Activated CD4-positive, alpha-beta T cell treated with anti-CD3 and anti-CD28 coated beads, Interleukin-2, amount 50 U/mL, for 24 hours (primary cell): Measurements from ENCODE around the gene OGA.

Experiments
- DNase-seq, 2 donors: peaks; one replicate each; pipeline ENCODE4 v3.0.0-alpha.2; 2020; ENCODE audit warnings: low read depth in 1 of 2, low spot score in 1 of 2

Gene OGA

DNA sequence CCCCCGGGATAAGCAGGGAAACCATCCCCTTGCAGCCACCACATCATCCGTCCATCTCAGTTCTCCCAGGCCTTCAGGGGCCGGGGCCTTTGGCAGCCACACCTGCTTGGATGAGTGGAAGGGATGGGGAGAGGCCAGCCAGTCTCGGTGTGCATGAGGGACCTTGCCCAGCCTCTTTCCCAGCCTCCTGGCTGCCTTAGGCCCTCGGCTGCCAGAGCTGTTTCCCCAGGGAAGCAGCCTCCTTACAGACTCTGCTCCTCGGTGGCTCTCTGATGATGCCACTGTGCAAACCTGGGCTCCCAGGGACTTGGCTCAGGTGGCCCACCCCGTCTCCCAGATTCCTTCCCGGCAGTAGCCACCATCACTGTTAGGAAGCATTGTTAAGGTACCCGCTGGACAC, 57.0 kb downstream of the OGA start:
- DNase-seq, result no peak

DNA sequence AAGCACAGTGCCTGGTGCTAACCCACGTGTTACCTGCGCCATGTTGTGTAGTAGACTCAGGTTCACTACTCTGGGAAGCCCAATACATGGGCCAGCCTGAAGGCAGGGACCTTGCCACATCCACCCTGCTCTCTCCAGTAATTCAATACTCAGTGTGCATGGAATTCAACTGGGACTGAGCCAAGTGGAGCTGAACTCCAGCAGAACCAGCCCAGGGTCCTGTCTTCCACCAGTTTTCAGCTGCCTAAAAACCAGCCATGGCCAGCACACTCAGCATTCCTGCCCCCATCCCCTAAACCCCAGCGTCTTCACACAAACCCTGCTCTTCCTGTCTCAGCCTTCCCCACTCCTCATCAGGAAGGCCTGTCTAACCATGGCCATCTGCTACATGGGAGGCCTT, 57.7 kb downstream of the OGA start:
- DNase-seq, result no peak

DNA sequence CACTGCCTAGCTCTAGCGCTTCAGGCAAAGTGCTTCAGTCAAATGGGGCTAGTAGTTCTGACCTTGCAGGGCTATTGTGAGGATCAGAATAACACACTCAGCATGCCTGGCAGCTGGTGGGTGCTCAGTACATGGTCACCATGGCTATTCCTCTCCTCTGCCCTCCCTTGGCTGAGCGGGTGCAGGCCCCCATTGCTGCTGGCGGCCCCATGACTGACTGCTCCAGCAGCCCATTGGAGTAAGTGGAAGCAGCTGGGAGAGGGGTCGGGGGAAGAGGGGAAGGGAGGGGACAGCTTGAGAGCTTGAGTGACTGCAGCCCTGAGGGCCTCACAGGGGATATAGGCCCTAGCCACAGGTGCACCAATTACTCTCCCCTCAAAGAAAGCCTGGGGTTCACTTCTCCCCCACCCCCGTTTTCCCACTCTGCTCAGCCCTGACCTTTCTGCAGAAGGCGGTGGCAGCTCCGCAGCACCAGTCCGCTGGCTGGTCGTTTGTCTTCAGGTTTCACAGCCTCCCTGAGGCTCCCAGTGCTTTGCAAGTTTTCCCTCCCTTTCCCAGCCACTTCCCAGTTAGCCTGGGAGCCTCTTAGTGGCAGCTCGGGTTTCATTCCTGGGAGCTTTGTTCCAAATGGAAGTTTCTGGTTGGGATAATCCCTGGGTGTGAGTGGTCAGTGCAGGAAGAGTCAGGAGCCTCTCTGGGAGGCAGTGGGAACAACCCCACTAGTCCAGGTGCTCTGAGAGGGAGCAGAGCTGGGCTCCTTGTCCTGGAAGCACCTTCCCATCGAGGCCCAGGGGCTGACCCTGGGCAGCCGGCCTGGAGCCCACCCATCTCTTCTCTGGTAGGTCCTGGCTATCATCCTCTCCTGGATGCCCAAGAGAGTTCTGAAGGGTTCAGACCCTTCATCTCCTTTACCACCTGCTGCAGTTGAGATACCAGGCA, 58.7 kb downstream of the OGA start:
- DNase-seq, result no peak

DNA sequence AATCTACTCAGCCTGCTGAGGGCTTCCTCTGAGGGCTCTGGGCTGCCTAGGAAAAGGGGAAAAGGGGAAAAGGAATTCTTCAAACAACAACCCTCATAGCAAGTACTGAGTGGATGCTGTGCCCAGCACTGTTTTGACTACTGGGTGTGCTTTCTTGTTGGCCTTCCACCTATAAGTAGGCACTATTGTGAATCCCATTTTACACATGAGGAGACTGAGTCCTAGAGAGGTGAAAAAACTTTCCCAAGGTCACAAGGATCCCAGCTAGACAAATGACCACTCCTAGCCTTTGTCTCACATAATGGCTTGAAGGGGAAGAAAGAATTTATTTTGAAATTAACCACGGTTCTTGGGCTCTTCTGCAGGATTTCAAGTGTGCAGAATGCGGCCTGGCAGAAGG, 59.4 kb downstream of the OGA start:
- no peak for DNase-seq

DNA sequence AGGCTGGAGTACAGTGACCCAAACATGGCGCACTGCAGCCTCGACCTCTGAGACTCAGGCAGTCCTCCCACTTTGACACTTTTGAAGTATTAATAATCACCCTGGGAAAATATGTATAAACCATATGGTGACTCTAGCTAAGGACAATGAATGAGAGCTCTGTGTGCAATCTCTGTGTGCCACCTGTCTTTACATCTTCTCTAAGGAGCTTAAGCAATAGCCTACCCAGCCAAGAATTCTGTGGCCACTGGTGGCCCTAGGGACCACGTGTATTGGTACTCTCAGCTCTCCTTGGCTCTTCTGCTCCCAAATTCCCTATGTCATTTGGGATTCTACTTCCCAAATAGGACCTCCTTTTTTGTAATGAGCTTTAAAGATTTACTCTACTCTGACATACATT, 66.0 kb downstream of the OGA start:
- no peak for DNase-seq

DNA sequence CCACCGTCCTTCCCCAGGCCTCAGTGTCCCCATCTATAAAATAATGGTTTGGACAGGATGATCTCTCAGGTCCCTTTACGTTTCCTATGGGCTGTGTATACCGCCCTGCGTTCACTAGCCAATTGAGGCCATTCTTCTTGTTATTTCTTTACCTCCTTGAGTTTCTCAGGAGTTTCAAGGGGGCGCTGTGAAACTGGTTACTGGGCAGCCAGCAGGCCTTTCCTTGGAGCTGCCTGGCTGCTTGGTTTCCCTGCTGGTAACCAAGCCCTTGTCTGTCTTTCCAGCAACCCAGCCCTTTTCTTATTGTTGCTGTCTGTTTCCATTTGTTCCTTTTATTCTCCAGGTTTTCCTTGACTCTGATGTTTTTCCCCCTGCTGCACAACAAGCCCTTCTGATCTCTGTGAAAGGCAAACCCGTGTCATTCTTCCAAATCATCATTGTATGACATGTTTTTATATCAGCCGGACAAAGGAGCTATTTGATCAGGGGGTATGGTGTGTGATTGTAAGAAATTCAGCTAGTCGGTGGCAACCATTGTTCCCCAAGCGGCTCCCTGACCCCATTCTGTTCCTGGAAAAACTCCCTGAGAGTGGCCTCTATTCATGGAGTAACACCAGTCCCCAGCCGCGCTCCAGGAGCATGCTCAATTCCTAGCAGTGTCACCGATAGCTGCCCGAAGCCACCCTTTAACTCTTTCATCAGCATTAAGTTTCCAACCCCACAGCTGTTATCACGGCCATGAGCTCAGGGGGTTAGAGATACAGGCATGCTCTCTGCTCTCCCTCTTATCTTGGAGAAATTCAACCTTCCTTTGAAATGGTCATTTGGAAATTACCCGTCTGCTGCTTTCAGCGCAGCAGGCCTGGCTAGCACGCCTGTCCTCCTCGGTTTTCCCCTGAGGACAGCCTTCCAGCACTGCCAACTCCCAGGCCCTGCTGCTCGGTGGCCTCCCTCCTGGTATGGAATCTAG, 68.9 kb downstream of the OGA start:
- DNase-seq, result no peak

DNA sequence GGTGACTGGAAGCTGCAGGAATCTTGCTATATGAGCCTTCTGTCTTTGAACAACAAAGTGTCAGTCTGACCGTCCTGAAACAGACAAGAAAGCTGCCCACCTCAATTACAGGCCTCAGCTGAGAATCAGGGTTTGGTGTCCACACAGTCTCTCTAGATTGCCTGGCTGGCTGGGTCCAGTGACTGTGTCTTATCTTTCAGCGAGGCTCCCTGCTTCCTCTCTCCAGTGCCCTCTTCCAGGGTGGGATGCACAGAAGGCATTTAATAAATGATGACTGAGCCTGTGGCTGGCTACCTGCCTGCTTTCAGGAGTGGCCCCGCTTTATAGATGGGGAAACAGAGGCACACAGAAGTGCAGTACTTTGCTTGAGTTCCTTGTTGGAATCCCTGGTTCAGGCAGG, 69.7 kb downstream of the OGA start:
- DNase-seq, result no peak

DNA sequence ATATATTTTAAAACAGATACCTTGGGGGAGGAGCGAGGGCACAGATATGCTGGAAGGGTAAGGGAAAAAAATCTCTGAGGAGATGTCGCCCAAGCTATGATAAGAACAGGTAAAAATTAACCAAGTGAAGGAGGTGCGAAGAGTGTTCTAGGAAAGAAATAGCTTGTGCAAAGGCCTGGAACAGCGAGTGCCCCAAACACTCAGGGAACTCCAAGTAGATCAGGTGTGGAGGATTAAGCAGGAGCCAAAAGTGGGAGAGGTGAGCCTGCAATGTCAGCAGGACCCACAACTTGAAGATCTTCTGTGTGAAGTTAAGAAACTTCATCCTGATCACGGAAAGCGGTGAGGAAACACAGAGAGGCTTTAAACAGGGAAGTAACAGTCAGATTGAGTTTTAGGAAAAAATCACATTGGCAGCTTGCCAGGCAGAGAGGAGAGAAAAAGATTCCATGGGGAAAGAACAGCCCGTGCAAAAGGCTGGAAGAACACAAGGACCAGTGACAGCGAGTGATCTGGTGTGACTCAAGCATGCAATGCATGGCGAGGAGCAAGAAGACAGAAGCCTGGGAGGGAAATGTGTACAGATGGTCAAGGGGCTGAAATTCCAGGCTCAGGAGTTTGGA, 73.1 kb downstream of the OGA start:
- DNase-seq, result no peak

DNA sequence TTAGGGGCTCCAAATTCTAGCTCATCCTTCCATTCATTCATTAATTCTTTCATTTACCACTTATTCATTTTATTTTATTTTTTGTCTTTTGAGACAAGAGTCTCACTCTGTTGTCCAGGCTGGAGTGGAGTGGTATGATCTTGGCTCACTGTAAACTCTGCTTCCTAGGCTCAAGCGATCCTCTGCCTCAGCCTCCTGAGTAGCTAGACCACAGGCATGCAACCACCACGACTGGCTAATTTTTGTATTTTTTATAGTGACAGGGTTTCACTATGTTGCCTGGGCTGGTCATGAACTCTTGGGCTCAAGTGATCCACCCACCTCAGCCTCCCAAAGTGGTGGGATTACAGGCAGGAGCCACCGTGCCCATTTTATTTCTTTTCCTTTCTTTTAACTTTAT, 74.0 kb downstream of the OGA start:
- DNase-seq, result no peak

DNA sequence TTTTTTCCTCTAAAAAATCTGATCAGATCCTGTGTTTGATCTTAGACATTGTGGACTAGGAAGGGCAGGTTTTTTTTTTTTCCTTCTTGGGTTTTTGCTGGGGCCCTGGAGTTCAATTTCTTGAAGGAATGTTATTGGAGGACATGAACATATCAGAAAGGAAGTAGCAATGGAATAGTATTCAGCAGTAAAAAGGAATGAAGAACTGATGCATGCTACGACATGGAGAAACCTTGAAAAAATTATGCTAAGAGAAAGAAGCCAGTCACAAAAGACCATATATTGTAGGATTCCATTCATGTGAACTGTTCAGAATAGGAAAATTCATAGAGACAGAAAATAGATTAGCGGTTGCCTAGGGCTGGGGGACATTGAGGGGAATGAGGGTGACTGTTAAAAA, 76.3 kb downstream of the OGA start:
- DNase-seq, result no peak

DNA sequence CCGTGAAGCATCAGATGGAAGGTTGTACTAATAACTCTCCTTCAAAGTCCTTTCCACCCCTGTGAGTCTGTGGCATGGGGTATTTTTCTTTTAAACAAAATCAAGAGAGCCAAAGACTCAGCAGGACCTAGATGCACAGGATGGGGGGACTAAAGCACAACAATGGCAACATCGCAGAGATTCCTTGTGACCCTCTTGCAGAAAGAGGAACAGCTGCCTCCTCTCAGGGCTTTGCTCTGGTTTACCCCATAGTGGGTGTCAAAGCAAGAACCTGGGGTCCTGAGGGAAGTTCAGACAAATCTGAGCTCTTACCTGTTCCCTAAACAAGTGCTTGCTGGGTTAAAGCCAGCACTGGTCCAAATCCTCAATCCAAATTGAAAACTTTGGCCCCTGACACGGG, 81.6 kb downstream of the OGA start:
- DNase-seq, result no peak
